Sigmoid colon (tissue), 4 donors: Measurements from ENCODE around the gene CNOT9.

ENCODE experiments used
- EP300 ChIP-seq, 4 donors: sonication (generic); formaldehyde crosslinking; IDR thresholded peaks; one replicate each; pipeline ENCODE4 v1.6.1; 2017; ENCODE audit warnings: antibody characterized with exemption in 4 of 4
- POLR2A ChIP-seq, 2 donors: fragments of 450-650 bp; IDR thresholded peaks; one replicate each; pipeline ENCODE4 v1.6.1; 2016; ENCODE audit warnings: antibody characterized with exemption in 2 of 2, mild to moderate bottlenecking in 2 of 2, moderate library complexity in 2 of 2
- TF ChIP-seq, protein P1 (sequence below), 4 experiments: fragments of 450-650 bp in 3 of 4; fragments of 200-600 bp in 1 of 4; IDR thresholded peaks; one replicate each; pipeline ENCODE4 v1.5.1; 2016 to 2019; ENCODE audit warnings: antibody characterized with exemption in 4 of 4, mild to moderate bottlenecking in 3 of 4, moderate library complexity in 2 of 4

DNA sequence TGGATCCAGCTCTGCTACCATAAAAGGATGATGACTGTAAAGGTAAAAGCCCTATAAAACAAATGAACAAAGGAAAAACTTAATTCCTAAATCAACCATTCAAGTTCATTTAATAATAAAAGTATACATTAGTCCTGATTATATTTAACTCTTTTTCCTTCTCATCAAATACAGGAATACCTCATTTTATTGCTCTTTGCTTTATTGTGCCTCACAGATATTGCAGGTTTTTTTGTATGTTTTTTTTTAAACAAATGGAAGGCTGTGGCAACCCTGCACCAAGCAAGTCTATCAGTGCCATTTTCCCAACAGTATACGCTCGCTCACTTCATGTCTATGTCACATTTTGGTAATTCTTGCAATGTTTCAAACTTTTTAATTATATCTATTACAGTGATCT is 38.6 kb upstream of the CNOT9 start:
- TF ChIP-seq, protein P1, sequence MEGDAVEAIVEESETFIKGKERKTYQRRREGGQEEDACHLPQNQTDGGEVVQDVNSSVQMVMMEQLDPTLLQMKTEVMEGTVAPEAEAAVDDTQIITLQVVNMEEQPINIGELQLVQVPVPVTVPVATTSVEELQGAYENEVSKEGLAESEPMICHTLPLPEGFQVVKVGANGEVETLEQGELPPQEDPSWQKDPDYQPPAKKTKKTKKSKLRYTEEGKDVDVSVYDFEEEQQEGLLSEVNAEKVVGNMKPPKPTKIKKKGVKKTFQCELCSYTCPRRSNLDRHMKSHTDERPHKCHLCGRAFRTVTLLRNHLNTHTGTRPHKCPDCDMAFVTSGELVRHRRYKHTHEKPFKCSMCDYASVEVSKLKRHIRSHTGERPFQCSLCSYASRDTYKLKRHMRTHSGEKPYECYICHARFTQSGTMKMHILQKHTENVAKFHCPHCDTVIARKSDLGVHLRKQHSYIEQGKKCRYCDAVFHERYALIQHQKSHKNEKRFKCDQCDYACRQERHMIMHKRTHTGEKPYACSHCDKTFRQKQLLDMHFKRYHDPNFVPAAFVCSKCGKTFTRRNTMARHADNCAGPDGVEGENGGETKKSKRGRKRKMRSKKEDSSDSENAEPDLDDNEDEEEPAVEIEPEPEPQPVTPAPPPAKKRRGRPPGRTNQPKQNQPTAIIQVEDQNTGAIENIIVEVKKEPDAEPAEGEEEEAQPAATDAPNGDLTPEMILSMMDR (IDR thresholded peaks at IDR 0.05): no peak
- TF ChIP-seq EP300 (IDR thresholded peaks at IDR 0.05) (no peak), POLR2A (IDR thresholded peaks at IDR 0.05) (no peak)
